HuH-7 (cell line): ENCODE results near the gene LAMTOR2.
A peak's percentile ranks its signal among the peaks of the same experiment; 100 is the strongest.
"Not testable (repeated sequence)": the region's sequence is repeated elsewhere in the genome, so short reads cannot be mapped to it uniquely, and the experiment has no call there.

Experiments used
- DNase-seq: peaks from one replicate; pipeline ENCODE4 v3.0.0; 2011; ENCODE audit warnings: low spot score

The LAMTOR2 gene

DNA sequence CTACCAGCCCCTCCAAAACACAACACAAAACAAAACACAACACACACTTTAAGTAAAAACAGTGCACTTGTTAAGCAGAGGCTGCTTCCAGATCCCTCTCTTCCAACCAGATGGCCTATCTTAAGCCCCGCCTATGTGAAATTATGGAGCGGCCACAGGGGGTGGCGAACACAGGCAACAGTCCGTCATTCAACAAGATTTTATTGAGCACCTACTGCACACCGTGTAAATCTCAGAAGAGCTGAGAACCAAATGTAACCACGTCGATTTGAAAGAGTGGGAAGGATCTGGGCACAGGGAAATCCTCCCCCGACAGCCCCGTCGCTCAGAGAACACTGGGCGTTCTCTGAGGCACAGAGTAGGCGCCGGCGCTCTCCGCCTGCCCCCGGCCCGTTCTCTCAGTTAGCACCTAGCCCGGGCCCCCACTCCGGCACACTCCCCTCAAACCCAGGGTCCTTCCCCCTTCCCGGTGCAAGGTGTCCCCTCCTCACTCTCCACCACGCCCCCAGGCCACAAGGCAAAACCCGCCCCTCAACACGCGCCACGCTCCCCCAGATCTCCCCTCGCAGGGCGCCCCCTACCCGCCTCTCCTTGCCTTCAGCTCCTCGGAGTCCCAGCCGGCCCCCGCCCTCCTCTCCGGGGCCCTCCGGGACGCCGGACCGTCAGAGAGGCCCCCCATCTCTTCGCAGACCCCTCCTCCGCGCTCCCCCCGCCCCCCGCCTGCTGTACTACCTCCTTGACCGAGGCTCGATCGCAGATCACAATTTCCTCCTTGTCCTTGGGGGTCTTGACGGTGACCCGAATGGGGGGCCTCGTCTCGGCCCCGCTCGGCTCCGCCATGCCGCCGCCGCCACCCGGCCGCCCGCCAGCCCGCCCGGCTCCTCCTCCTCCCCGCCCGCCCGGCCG is 1.5 kb upstream of the LAMTOR2 start:
- peak; percentile 84 for DNase-seq

DNA sequence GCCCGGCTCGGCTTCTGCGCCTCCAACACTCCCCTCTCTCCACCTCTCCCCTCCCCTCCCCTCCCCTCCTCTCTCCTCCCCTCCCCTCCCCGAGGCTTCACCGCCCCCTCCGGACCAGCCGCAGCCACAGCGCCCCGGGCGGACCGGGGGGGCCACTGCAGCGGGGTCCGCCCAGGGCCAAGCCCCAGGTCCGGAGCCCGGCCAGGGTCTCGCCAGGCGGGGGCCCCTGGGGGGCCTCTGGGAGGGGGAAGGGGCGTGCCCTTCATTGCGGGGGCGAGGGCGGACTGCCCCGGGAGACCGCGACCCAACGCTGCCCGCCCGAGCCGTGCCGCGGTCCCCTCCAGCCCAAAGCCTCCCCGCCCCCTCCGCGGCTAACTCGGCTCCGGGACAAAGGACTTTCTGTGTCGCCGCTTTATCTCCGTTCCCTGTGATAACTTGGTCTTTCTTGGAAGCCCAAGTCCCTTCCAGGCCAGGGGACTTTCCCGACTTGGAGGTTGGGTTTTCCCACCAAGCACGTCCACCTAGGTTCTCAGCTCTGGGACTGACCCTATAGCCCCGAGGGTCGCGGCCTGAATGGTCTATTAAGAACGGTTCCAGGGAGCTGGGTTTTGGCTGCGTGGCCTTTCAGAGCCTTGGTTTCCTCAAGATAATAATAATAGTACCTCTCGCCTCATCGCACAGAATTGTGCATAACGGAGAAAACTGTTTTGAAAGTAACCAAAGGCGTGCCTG is 648 bp upstream of the LAMTOR2 start, which contains the start of gene UBQLN4:
Gene UBQLN4 (minus strand): TSS at position 31 of the 732 bp plus-strand sequence. CDS start 97 bp downstream, outside the sequence.
- peak; percentile 93 for DNase-seq

DNA sequence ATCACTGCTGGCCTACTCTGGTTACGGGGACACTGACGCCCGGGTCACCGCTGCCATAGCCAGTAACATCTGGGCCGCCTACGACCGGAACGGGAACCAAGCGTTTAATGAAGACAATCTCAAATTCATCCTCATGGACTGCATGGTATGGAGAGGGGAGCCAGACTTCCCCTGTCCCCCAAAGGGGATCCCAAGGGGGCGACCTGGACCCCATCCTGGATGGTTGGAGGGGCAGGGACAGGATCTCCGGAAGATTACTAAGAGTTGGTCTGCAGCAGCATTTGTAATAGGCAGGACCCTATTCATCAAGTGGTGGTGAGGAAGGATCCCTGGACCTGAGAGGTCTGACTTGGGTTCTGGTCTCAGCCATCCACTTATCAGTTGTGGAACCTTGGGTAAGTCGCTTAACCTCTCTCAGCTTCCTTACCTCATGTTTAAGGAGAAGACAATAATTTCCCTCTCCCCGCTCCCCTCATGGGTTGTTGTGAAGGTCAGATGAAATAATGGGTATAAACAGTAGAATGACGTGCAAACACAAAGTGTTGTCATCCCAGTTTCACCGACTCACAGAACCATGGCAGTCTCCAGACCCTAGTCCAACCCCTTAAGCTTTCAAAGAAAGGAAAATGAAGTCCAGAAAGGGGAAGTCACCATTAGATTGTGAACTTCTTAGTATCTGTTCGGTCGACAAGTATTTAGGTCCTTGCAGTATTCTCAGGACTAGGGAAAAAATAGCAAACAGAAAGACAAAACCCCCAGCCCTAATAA is 883 bp downstream of the LAMTOR2 start:
- no peak for DNase-seq

DNA sequence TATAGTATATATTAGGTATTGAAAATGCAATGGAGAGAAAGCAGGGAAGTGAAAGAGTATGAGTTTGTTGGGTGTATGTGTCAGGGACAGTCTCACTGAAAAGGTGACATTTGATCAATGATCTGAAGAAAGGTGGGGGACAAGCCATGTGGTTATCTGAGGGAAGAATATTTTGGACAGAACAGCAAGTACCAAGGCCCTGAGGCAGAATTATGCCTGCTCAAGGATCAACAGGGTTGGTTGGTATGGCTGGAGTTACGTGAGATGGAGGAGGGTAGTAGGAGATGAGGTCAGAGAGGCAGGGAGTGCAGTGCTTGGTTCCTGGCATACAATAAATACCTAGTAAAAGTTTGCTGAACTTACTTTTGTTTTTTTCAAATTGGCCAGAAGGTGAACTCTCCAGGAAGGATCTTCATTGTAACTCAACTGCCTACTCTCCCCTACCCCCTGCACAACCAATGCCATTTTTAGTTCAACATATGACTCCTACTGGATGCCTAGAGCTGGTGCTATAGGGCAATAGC is 1.8 kb downstream of the LAMTOR2 start:
- DNase-seq: no peak

DNA sequence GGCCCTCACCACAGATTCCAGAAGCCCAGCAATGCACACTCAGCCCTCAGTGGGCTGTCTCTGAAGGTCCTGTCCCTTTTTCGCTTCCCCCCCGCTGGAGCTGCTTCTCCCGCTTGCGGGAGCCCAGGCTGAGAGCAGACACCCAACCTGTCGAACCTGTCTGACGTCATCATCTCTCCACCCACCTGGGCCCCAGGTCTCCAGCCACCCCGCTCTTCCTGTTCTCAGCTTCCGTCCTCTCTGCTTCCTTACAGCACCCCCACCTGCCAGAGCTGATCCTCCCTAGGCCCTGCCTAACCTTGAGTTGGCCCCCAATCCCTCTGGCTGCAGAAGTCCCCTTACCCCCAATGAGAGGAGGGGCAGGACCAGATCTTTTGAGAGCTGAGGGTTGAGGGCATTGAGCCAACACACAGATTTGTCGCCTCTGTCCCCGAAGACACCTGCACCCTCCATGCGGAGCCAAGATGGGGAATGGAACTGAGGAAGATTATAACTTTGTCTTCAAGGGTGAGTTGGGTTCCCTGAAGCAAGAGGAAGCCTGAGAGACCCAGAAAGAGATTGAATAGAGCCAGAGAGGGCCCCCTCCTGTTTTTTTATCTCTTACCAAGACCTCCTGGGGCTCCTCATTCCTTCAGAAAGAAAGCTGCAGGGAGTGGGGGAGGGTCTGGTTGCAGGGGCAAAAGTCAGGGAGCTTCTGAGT is 6.5 kb downstream of the LAMTOR2 start, which contains the start of gene RAB25:
Gene RAB25 (plus strand): TSS at position 224 of the 700 bp plus-strand sequence. CDS start 241 bp downstream, at position 465.
- no peak for DNase-seq

DNA sequence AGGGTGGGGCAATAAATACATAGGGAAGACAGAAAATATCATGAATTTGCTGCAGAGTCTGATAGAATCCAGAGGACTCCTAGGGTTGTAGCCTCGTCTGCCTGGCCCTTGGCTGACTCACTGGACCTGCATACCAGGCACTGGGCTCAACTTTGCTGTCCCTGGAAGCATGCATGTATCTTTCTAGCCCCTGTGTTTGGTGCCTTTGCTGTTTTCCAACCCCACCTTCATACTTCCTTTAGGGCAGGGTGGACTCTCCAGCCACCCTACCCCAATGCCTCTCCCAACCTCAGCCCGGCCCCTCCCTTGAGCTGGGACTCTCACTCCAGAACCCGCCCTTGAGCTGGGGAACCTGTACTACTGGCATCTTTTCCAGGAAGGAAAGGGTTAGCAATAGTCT is 7.6 kb downstream of the LAMTOR2 start:
- DNase-seq: no peak

DNA sequence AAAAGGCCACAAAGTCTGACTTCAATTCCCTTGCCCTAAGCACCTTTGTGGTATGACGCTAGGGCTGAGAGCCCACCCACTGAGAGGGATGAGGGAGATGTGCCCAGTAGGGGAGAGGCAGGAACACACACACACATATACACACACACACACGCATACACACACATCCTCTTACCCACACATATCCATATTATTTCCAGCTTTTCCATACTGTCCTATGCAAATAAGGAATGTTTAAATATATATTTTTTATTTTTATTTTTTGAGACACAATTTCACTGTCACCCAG is 9.4 kb downstream of the LAMTOR2 start:
- DNase-seq: no peak

DNA sequence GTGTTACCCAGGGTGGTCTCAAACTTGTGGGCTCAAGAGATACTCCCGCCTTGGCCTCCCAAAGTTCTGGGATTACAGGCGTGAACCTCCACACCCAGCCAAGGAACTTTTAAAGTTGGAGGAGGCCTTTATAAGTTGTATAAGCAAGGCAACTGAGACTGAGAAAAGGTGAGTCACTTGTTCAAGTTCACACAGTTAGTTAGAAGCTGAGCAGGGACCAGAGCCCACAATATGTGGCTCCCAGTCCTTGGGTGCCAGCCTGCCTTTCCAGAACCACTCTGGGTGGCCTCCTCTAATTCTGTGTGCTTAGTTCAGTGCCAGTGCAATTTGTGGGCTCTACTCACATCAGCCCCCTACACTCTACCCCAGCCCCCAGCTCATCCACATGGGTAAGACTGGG is 10.0 kb downstream of the LAMTOR2 start:
- DNase-seq: no peak

DNA sequence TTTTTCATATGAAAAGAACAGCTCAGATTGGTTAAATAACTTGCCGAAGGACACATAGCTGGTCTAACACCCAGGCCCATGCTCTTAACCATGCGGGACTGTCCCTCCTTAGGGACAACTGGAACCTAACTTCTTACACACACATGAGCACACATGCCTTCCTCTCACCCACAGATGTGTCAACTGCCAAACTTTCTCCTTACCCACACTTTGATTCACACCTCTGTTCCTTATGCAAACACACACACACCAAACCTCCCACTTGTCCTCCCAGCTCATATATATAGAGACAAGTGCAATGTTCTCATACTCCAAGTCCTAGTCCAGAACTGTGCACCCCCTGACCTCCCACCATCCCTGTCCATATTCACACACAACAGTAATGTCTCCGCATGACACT is 10.6 kb downstream of the LAMTOR2 start:
- no peak for DNase-seq

DNA sequence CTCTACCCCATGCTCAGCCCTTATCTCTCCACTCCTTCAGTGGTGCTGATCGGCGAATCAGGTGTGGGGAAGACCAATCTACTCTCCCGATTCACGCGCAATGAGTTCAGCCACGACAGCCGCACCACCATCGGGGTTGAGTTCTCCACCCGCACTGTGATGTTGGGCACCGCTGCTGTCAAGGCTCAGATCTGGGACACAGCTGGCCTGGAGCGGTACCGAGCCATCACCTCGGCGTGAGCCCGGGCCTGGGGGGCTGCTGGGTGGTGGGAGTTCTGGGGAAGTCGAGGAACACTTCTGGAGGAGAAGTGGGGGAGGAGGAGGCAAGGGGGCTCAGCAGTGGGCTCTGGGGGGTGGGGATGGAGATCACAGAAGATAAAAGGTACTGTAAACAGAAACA is 11.3 kb downstream of the LAMTOR2 start:
- DNase-seq: no peak

DNA sequence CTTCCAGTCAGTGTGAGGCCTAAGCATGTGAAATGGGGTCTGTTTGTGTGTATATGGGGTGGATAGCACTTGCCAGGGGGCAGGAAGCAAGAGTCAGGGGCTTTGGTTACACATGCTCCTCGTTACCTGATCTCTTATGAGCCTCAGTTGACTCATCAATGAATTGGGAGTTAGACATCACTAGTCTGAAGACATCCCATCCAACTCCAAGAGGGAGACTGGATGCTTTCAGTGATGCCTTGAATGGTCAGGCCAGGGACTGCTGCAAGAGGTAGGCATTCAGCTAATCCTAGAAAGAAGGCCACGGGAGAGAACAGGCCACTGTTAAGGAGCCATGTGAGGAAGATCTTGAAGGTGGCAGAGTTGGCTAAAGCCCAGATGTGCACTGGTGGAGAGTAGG is 12.7 kb downstream of the LAMTOR2 start:
- DNase-seq: no peak

DNA sequence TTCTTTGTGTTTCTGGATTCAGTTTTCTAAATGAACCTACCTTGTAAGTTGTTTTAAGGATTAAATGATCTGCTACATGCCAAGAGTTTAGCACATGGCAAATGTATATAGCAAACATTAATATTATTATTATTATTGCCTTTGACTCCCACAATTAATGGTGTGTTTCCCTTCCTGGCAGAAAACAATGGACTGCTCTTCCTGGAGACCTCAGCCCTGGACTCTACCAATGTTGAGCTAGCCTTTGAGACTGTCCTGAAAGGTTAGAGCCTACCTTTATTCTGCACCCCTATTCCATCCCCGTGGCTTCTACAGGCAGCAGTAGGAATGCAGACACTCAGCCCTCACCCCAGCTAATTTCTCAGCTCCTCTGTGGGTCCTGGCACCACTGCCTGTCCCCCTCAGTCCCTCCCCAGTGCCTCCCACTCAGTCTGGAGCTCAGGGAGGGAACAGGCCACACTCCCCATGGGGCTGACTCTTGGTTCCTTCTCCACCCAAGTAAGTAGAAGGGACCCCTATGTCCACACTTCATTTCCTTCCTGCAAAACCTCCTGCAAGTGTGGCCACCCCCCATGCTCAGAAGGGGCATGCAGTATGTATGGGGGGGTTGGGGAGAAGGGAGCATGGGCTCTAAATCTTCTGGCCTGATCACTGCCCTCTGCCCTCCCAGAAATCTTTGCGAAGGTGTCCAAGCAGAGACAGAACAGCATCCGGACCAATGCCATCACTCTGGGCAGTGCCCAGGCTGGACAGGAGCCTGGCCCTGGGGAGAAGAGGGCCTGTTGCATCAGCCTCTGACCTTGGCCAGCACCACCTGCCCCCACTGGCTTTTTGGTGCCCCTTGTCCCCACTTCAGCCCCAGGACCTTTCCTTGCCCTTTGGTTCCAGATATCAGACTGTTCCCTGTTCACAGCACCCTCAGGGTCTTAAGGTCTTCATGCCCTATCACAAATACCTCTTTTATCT is 15.2 kb downstream of the LAMTOR2 start:
- DNase-seq: no peak

DNA sequence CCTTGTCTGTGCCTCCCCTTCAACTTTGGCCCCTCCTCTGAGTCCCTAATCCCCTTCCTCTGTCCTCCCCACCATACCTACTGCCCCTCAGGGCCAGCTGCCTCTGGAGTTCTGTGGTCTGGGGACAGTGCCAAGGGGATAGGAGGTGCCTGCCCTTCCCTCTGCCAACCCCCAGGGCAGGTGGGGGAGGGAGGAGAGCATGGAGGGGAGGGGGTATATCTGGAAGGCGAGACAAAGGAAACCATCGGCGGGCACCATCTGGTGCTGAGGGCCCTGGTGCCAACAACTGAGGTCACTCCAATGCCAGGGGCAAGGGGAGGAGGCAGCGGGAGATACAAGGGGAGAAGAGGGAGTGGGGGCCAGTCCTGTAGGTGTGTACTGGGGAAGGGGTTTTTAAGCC is 16.0 kb downstream of the LAMTOR2 start:
- no peak for DNase-seq

DNA sequence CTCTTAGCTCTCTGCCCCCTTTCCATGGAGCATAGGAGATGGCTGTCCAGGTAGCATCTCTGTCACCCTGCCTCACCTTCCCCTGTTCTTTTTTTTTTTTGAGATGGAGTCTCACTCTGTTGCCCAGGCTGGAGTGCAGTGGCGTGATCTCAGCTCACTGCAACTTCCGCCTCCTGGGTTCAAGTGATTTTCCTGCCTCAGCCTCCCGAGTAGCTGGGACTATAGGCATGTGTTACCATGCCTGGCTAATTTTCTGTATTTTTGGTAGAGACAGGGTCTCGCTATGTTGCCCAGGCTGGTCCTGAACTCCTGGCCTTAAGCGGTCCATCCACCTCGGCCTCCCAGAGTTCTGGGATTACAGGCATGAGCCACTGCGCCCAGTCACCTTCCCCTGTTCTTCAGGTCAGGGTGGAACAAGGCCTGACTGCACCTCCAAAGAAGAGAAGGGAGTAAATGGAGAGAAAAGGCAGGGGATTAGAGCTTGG is 16.8 kb downstream of the LAMTOR2 start:
- DNase-seq: not testable (repeated sequence)

DNA sequence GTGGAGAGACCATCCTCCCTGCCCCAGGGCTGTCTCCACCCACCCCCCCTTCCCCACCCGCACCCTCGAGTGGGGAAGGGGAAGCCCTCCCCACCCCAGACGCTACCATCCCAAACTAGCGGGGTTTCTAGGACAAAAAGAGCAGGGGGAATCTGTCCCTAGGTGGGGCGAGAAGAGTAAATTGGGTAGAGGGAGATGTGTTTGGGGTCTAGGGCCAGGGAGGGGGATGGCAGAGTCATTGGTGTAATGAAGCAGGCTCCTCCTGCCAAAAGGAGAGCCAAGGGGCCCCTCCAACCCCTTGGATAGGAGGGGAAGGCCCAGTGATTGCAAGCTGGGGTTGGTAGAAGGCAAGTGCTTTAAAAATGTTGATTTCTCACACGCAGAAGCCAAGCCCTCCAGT is 17.7 kb downstream of the LAMTOR2 start:
- DNase-seq: no peak

DNA sequence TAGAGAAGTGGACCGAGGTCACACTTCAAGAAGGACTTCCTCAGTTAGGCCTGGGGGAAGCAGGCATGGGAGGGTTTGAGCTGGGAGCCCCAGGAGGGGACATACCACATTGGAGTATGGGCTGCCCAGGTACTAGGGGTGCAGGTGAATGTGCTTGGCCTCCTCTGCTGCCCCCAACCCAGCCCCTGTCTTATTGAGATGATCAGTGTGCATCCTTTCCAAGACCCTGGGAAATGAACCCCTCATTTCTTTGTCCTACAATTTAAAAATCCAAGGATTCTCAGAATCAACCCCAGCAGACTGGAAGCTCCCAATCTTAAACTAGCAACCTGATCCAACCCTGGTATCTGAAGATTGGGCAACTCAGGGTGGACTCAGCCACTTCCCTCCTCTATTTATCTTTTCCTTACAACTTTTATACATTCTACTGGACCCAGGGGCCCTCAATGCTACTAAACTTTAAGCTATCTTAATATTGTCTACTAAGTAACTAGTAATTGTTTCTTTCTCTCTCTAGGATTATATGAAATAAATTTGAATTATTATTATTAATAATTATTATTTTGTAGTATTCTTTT is 18.6 kb downstream of the LAMTOR2 start:
- no peak for DNase-seq

DNA sequence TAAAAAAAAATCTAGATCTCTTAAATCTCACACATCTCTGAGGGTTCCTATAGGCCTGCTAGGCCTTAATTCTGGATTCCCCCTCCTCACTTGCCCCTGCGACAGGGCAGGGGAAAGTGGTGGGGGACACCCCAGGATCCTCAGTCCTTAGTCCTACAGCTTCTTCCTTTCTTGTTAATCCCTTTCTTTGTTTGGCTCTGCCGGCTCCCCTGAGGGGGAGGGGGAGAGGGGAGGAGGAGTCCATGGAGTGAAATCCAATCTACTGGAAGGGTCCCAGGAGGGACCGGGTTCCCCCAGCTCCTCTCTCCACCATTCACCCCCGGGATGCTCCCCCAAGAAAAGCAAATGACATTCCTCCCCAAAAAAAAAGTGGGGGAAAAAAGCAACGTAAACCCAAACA is 19.2 kb downstream of the LAMTOR2 start:
- no peak for DNase-seq

DNA sequence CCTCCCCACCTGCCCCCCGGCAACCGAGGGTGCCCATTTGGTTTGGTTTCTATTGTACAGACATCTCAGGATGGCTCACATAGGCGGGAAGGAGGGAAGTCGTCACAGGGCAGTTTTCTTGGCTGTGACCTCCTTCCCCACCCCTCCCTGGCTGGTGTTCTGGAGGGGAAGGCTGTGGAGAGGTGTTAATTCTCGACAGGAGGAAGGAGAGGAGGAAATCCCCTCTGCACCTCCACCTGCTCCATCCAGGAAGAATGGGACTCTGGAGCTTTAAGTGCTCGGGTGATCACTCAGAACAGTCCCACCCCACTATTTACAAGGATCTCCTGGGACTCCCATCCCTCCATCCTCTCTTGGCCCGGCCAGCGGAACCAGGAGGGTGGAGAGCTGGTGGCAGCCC is 20.1 kb downstream of the LAMTOR2 start:
- DNase-seq: no peak

DNA sequence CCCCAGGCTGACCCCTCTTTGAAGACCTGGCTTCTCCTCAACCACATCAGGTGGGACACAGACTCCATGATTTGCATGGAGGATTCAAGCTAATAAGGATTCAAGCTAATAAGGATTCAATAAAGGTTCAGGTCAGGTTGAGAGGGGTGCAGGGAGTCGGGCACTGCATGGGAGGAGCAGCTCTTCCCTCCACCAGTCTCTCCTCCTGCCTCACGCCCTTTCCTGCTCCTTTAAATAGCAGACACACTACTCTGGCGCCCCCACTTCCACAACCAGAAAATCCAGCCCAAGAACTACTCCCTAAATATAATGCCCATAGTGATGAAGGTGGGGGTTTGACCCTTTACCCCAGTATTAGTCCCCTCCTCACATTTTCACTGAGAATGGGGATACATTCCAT is 20.6 kb downstream of the LAMTOR2 start:
- DNase-seq: no peak

DNA sequence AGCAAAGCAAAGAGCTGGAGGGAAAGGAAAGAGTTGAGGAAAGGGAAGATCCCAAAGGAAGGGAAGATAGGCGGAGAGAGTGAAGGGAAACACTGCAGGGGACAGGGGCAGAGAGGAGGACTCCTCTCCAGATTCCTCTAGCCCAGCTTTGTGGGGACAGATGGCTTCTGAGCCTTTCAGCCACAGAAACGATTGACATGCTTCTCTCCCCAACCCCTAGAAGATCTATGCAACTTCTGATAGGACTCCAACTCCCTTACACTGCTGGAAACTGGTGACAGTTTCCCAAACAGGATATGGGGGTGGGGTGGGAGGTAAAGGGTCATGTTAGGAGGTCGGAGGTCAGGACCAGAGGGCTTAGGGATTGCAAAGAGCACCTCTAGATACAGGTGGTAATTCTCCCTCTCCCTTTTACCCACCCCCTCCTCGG is 21.2 kb downstream of the LAMTOR2 start:
- DNase-seq: no peak
